Activated T-cell treated with anti-CD3 and anti-CD28 coated beads, Interleukin-2, amount 50 U/mL, for 1 hour (primary cell): ENCODE measurements around the gene CCDC33.

Source experiments
- DNase-seq: peaks from one replicate; pipeline ENCODE4 v3.0.0-alpha.2; 2020

Gene CCDC33

GRCh38 chr15:74261041-74261440 lies 24.9 kb downstream of the CCDC33 start:
- no peak for DNase-seq

GRCh38 chr15:74261685-74262084 lies 25.6 kb downstream of the CCDC33 start:
- no peak for DNase-seq

GRCh38 chr15:74262151-74262550 lies 26.0 kb downstream of the CCDC33 start:
- DNase-seq: no peak

- no peak for DNase-seq
Measured at GRCh38 chr15:74262625-74263024, 26.5 kb downstream of the CCDC33 start.

- no peak for DNase-seq
Measured at GRCh38 chr15:74263466-74263865, 27.3 kb downstream of the CCDC33 start.

- no peak for DNase-seq
Measured at GRCh38 chr15:74264081-74264501, 28.0 kb downstream of the CCDC33 start.

GRCh38 chr15:74265046-74265639 lies 29.0 kb downstream of the CCDC33 start:
- no peak for DNase-seq

GRCh38 chr15:74268020-74268419 lies 31.9 kb downstream of the CCDC33 start:
- DNase-seq: no peak

GRCh38 chr15:74269362-74270035 lies 33.4 kb downstream of the CCDC33 start:
- no peak for DNase-seq

- DNase-seq: no peak
Measured at GRCh38 chr15:74270155-74270554, 34.0 kb downstream of the CCDC33 start.

- DNase-seq: no peak
Measured at GRCh38 chr15:74270854-74271520, 34.9 kb downstream of the CCDC33 start.

GRCh38 chr15:74272812-74273211 lies 36.7 kb downstream of the CCDC33 start:
- no peak for DNase-seq

GRCh38 chr15:74274470-74275038 lies 38.4 kb downstream of the CCDC33 start:
- no peak for DNase-seq

- no peak for DNase-seq
Measured at GRCh38 chr15:74275957-74276356, 39.8 kb downstream of the CCDC33 start.

- DNase-seq: no peak
Measured at GRCh38 chr15:74276560-74276959, 40.4 kb downstream of the CCDC33 start.

- DNase-seq: no peak
Measured at GRCh38 chr15:74277242-74277810, 41.2 kb downstream of the CCDC33 start.

- DNase-seq: no peak
Measured at GRCh38 chr15:74278207-74278606, 42.1 kb downstream of the CCDC33 start.

- no peak for DNase-seq
Measured at GRCh38 chr15:74281147-74282133, 45.3 kb downstream of the CCDC33 start.

GRCh38 chr15:74283368-74283767 lies 47.2 kb downstream of the CCDC33 start:
- no peak for DNase-seq

GRCh38 chr15:74289671-74290070 lies 53.5 kb downstream of the CCDC33 start:
- DNase-seq: no peak

GRCh38 chr15:74290645-74291044 lies 54.5 kb downstream of the CCDC33 start:
- DNase-seq: no peak
